Omental fat pad (tissue), 4 donors: ENCODE results near the gene NFKB1. TPM values are rescaled to one million over a fixed set of nuclear protein-coding genes. Genes with fewer than 3 reads are reported as not detected.
"Not testable (repeated sequence)": the region's sequence is repeated elsewhere in the genome, so short reads cannot be mapped to it uniquely, and the experiment has no call there.

ENCODE experiments used
- ATAC-seq: fragments of 150-250 bp; one replicate; pipeline ENCODE4 v1.9.1; 2016; ENCODE audit warnings: mild to moderate bottlenecking, moderate library complexity; ENCODE audit not compliant: low FRiP score
- DNase-seq: peaks from one replicate; pipeline ENCODE4 v3.0.0-alpha.2; 2019; ENCODE audit warnings: low spot score
- total RNA-seq, 4 donors: library from RNA; depleted of rRNA; stranded (reverse); fragments of >200 nt; gene quantifications; one replicate each; pipeline ENCODE4 v1.1.0, GENCODE V29; 2016
- TF ChIP-seq, protein P1 (sequence below), 3 donors: fragments of 450-650 bp; IDR thresholded peaks; one replicate each; pipeline ENCODE4 v1.5.1; 2016 to 2017; ENCODE audit warnings: antibody characterized with exemption in 3 of 3, mild to moderate bottlenecking in 3 of 3, moderate library complexity in 2 of 3

NFKB1 gene
- total RNA-seq, 4 donors from 2014 or later = 26.4 to 151 (median 46.6) TPM

DNA sequence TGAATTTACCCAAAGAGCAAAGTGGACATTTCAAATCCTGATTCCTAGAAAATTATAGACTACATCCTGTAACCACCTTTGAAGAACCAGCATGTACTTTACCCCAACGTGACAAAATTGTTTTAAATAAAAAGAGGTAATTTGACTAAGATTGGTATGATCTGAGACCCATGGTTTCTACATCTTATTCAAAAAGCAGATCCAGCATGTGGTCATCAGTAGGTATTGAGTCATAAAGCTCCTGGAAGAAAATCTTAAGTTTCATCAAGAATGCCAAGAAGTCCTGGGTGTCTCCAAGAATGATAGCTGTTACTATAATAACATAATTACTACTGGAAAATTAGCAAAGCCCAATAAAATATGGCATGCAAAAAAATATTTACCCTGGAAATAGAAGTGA is 61.8 kb downstream of the NFKB1 start:
- DNase-seq = no peak
- no peak for ATAC-seq
- TF ChIP-seq, protein P1, sequence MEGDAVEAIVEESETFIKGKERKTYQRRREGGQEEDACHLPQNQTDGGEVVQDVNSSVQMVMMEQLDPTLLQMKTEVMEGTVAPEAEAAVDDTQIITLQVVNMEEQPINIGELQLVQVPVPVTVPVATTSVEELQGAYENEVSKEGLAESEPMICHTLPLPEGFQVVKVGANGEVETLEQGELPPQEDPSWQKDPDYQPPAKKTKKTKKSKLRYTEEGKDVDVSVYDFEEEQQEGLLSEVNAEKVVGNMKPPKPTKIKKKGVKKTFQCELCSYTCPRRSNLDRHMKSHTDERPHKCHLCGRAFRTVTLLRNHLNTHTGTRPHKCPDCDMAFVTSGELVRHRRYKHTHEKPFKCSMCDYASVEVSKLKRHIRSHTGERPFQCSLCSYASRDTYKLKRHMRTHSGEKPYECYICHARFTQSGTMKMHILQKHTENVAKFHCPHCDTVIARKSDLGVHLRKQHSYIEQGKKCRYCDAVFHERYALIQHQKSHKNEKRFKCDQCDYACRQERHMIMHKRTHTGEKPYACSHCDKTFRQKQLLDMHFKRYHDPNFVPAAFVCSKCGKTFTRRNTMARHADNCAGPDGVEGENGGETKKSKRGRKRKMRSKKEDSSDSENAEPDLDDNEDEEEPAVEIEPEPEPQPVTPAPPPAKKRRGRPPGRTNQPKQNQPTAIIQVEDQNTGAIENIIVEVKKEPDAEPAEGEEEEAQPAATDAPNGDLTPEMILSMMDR (IDR thresholded peaks at IDR 0.05) = no peak

DNA sequence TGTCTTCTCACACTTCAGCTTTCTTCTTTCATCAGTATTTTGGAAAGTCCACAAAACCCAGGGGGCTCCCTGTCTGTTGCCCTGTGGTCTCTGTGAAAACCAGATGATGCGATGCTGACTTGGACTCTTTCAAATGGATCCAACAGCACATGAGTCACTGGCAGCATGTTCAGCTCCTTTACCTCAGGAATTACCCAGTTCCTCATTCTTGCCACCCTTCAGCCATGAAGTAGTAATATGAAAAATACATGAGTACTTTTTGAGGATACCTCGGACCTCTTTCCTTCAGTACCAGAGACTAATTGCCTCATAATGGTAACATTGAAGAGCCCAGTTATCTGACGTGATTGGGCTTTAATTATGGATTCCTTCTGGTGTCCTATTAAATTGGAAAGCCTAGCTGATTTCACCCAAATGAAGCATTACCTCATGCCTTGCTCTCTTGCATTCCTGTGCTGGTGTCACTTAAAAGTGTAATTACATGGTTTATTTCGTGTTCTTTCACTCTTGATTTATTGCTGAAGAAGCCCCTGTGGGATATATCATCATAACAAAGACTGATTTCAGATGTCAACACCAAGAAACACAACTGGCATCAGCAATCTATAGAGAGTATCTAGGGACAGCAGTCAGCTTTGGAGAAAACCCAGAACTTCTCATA is 63.4 kb downstream of the NFKB1 start:
- peak; percentile 27 for ATAC-seq
- TF ChIP-seq, protein P1 (IDR thresholded peaks at IDR 0.05) = no peak
- no peak for DNase-seq

DNA sequence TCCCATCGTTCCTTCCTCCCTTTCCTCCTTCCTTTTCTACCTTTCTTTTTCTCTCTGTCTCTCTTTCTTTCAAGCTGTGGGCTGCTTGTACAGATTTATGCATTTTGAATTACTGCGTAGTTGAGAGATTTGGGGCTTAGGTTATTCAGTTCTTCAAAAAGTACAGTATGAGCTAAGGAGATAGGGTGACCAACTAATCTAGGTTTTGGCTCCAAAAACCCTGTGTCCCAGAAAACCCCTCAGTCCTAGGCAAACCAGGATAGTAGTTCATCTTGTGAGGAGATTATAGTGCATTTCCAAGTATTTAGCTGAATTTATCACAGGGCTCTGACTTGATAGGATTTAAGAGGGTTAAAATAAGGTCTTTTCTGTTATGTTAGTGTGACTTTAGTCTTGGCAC is 64.5 kb downstream of the NFKB1 start:
- DNase-seq (no peak), ATAC-seq (no peak)
- TF ChIP-seq, protein P1 (IDR thresholded peaks at IDR 0.05) = no peak

DNA sequence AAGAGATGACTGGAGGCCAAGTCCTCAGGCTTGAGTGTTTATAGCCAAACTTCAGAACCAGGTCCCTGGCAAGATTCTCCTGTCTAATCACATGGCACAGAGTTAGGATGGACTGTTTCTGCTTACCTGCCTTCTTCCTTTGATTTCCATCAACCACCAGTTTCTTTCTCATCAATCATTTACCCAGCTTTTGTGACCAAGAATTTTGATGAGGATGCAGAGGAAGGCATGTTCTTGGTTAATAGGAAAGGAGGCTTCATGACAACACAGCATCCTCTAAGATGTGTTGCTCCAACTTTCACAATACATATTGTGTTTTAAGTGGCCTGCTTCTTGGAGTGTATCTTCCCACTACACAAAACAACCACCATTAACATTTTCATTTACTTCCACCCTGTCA is 65.3 kb downstream of the NFKB1 start:
- ATAC-seq = no peak
- TF ChIP-seq, protein P1 (IDR thresholded peaks at IDR 0.05) = no peak
- DNase-seq = no peak

DNA sequence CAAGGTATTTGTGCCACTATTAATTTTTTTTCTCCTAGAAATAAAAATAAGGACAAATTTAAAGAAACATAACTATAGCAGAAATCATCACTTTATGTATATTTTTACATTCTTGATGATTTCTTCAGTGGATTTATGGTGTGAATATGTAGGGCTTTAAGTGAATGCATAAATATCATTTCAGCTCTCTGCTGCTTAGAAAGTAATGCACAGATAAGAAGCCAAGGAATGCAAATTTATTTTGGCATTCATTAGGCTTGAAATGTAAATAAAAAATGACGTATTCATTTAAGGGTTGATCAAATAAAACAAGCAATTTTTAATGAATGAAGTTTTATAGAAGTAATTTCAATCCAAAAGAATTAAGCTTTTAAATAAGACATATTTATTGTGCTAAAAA is 66.3 kb downstream of the NFKB1 start:
- no peak for ATAC-seq
- DNase-seq = no peak
- TF ChIP-seq, protein P1 (IDR thresholded peaks at IDR 0.05) = no peak

DNA sequence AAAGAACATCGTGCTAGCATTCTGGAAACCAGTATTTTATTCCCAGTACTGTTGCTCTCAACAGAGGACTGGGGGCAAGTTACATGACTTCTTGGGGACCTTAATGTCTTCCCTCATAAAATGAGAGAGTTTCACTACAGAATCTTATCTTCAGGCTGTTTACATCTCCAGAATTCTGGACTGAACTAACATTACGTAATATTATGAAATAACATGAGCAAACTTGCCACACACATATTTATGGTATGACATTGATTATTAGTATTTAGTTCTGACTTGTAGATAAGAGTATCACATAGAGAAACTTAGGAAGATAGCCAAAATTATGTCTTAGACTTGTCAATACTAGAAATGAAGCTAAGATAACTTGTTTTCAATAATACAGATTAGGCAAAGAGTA is 68.0 kb downstream of the NFKB1 start:
- TF ChIP-seq, protein P1 (IDR thresholded peaks at IDR 0.05) = no peak
- no peak for ATAC-seq

DNA sequence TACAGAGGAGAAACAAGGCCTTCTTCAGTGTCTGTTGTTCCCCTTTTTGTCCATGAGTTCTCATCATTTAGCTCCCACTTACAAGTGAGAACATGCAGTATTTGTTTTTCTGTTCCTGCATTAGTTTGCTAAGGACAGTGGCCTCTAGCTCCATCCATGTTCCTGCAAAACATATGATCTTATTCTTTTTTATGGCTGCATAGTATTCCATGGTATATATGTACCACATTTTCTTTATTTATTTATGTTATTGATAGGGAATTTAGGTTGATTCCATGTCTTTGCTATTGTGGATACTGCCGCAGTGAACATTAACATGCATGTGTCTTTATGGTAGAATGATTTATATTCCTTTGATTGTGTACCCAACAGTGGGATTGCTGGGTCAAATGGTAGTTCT is 69.1 kb downstream of the NFKB1 start:
- not testable (repeated sequence) for ATAC-seq, DNase-seq

More for the DNA sequence above, 68.0 kb downstream of the NFKB1 start:
- no peak for DNase-seq
